SJCRH30 (cell line): ENCODE results near the gene PEX11B. TPM values are rescaled to one million over a fixed set of nuclear protein-coding genes. Genes with fewer than 3 reads are reported as not detected.
"Not testable (repeated sequence)": the region's sequence is repeated elsewhere in the genome, so short reads cannot be mapped to it uniquely, and the experiment has no call there.

Source experiments
- DNase-seq, 2 experiments: peaks; one replicate each; pipeline ENCODE4 v3.0.0-alpha.2; 2015 to 2020
- H3K27ac ChIP-seq: fragments of 250-450 bp; sonication (Bioruptor Pico); 2 replicates; pipeline ENCODE4 v1.5.1; 2020; ENCODE audit warnings: mild to moderate bottlenecking, moderate library complexity
- H3K27me3 ChIP-seq: fragments of 250-450 bp; sonication (Bioruptor Pico); 2 replicates; pipeline ENCODE4 v1.5.1; 2020; ENCODE audit warnings: mild to moderate bottlenecking, moderate library complexity
- H3K36me3 ChIP-seq: fragments of 250-450 bp; sonication (Bioruptor Pico); 2 replicates; pipeline ENCODE4 v1.5.1; 2020; ENCODE audit warnings: mild to moderate bottlenecking, moderate library complexity
- H3K4me1 ChIP-seq: fragments of 250-450 bp; sonication (Bioruptor Pico); 2 replicates; pipeline ENCODE4 v1.5.1; 2020; ENCODE audit warnings: mild to moderate bottlenecking, moderate library complexity
- H3K4me3 ChIP-seq: fragments of 250-450 bp; sonication (Bioruptor Pico); 2 replicates; pipeline ENCODE4 v1.5.1; 2020; ENCODE audit warnings: mild to moderate bottlenecking, moderate library complexity
- H3K9me3 ChIP-seq: fragments of 250-450 bp; sonication (Bioruptor Pico); replicated peaks from 2 replicates; pipeline ENCODE4 v1.5.1; 2020; ENCODE audit warnings: mild to moderate bottlenecking, moderate library complexity
- total RNA-seq: library from RNA; depleted of rRNA; stranded (reverse); fragments of >200 nt; shearing (Covaris generic); gene quantifications from 2 replicates; pipeline ENCODE4 v1.2.3, GENCODE V29; 2014

The PEX11B gene
- total RNA-seq, 1 experiment from 2014 or later = 21.2 TPM

DNA sequence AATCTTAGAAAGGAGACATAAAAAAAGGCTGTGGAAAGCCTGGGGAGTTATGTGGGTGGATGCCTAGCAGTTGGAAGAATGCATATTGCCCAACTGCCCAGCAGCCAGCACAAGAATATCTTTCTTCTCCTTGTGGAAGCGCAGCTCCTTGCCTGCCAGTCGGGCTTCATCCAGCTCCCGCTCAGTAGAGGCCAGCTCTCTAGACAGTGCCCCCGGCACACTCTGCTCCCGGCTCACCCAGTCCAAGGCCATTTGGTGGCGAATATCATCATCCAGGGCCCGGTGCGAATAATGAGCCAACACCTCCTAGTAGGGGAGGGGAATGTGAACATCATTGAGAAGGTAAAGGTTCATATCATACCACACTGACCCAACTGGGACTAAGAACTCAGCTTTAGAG, 17.7 kb upstream of the PEX11B start:
- H3K9me3 ChIP-seq = no peaks in the 10 kb centered on the region
- no peak overlapping the region for H3K27ac ChIP-seq
- DNase-seq = no peak
- H3K4me1 ChIP-seq = 0 out of 2 replicates have a peak, but pooled peaks cover 2% of the 10 kb centered on the region
- no peak overlapping the region for H3K4me3 ChIP-seq
- no peaks in the 10 kb centered on the region for H3K27me3 ChIP-seq
- peaks cover 3% of the 10 kb centered on the region for H3K36me3 ChIP-seq

DNA sequence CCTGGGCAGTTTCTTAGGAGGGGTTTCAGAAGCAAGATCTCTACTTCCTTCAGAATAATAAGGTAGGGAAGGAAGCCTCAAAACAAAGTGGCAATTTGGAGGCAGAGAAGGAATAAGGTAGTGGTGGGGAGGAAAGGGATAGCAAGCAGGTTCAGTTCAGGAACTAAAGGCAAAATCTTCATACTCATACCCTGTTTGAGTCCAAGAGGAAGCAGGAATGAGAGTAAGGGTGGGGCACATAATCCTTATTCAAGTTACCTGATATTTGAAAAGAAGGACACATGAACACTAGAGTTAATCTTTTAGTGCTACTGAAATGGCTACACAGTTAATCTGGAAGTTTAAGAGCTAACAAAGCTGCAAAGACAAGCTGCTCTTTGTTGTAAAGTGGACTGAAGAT, 17.2 kb upstream of the PEX11B start:
- DNase-seq = no peak
- Histone ChIP-seq H3K9me3 (no peaks in the 10 kb centered on the region), H3K27me3 (no peaks in the 10 kb centered on the region), H3K4me3 (no peak overlapping the region), H3K4me1 (0 out of 2 replicates have a peak, but pooled peaks cover 2% of the 10 kb centered on the region), H3K36me3 (peaks cover under 1% of the 10 kb centered on the region), H3K27ac (no peak overlapping the region)

DNA sequence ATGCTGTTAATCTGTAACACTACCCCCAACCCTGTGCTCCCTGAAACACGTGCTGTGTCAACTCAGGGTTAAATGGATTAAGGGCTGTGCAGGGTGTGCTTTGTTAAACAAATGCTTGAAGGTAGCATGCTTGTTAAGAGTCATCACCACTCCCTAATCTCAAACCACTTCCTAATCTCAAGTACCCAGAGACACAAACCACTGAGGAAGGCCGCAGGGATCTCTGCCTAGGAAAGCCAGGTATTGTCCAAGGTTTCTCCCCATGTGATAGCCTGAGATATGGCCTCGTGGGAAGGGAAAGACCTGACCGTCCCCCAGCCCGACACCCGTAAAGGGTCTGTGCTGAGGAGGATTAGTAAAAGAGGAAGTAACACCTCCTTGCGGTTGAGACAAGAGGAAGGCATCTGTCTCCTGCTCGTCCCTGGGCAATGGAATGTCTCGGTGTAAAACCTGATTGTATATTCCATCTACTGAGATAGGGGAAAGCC, 14.0 kb upstream of the PEX11B start:
- not testable (repeated sequence) for DNase-seq, H3K36me3 ChIP-seq

DNA sequence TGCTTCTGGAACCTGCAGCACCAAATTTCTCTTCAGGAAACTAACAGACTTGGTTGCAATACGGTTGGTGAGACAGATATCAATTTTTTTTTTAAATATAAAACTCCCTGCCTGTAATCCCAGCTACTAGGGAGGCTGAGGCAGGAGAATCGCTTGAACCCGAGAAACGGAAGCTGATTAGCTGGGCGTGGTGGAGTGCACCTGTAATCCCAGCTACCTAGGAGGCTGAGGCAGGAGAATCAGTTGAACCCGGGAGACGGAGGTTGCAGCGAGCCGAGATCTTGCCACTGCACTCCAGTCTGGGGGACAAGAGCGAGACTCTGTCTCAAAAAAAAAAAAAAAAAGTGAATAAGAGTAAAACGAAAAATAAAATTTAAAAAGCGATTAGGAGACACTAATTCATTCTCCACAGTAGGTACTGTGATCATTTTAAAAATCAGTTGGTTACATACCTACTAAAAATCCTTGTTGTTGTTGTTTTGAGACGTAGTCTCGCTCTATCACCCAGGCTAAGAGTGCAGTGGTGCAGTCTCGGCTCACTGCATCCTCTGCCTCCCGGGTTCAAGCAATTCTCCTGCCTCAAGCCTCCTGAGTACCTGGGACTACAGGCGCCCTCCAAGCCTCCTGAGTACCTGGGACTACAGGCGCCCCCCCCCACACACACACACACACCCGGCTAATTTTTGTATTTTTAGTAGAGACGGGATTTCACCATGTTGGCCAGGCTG, 9.6 kb upstream of the PEX11B start:
- H3K9me3 ChIP-seq = no peaks in the 10 kb centered on the region
- H3K4me1 ChIP-seq = peaks cover 8% of the 10 kb centered on the region
- H3K27ac ChIP-seq = peak overlapping the region; percentile 86
- no peak for DNase-seq
- H3K27me3 ChIP-seq = no peaks in the 10 kb centered on the region
- peaks cover 12% of the 10 kb centered on the region for H3K36me3 ChIP-seq
- H3K4me3 ChIP-seq = peak overlapping the region; percentile 78

More for the DNA sequence above, 14.0 kb upstream of the PEX11B start:
- not testable (repeated sequence) for H3K27me3 ChIP-seq, H3K9me3 ChIP-seq, H3K4me1 ChIP-seq, H3K4me3 ChIP-seq, H3K27ac ChIP-seq

DNA sequence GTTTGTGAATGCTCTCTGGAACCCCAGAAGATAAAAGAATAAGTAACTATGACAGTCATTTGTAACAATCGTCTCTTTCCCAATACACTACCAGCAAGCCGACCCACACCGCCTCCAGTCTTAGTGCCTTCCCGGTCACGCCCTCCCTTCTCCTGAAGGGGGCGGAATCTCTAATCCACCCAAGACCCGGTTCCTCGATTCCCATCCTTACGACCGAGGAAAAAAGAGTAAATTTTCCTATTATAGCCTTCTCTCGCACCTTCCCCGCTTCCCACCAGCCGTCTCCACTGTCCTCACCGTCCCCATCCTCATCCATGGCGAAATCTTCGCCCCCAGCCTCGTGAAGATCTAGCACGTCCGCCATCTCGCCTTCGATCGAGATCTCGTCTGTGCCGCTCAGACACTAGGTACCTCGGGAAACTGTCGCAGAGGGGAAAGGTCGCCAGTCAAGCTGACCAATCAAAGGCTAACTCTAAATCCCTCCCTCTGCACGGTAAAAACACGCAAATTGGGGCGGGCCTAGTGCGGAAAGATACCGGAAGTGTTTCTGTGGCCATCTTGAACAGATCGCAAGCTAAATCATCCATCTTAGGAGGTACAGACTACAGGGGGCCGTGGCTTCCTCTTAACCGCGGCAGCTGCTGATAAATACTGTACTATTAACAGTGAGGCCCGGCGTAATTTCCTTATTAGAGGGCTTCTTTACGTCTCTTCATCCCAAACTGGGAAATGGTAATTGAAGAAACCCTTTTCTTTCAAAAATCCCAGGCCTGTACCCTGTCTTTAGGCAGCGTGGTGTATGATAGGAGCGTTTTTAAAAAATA, 8.8 kb upstream of the PEX11B start, which contains the start of gene RBM8A:
RBM8A (minus strand) TSS at position 422 of the 824 bp plus-strand sequence; CDS start at position 364, 58 bp downstream.
- DNase-seq = peak; percentile 96 to 98
- Histone ChIP-seq H3K9me3 (no peaks in the 10 kb centered on the region), H3K4me1 (peaks cover 6% of the 10 kb centered on the region), H3K27ac (peak within 1 kb of the TSS; percentile 86), H3K36me3 (peaks cover 12% of the 10 kb centered on the region), H3K4me3 (peak within 1 kb of the TSS; percentile 78), H3K27me3 (no peaks in the 10 kb centered on the region)

DNA sequence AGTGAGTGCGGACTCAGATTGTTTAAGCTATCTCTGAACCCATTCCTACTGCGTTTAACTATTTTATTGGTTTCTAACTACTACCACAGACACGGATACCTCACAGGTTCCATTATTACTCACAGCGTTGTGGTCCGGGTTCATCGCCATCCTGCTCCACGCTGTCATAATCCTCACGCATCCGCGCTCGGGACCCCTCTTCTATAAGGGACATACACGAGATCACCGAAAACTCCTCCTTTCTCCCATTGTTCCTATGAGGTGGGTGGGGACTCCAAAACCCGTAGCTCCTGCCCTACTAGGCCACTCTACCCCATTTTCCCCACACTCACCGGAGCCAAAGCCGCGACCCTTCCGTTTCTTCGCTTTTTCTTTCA, 8.2 kb upstream of the PEX11B start:
- peaks cover 6% of the 10 kb centered on the region for H3K4me1 ChIP-seq
- peak overlapping the region; percentile 78 for H3K4me3 ChIP-seq
- H3K27ac ChIP-seq = peak overlapping the region; percentile 86
- H3K27me3 ChIP-seq = no peaks in the 10 kb centered on the region
- DNase-seq = peak; percentile 27 to 39
- no peaks in the 10 kb centered on the region for H3K9me3 ChIP-seq
- H3K36me3 ChIP-seq = peaks cover 12% of the 10 kb centered on the region

DNA sequence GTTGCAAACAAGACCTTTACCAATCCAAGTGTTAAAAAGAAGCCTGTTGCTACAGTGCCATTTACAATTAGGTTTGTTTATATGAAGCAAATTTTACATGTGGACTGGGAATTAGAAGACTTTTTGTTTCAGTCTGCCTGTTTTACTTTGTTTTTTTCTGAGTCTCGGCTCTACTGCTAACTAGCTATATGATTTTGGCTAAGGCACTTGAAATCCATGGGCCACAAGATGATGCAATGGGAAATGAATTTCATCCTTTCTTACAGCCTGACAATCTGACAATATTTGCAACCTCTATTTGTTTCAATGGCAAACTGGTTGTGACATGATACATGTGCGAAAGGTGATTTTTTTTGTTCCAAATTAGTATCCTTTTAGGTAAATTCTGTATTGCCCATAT, 3.7 kb upstream of the PEX11B start:
- DNase-seq = no peak
- Histone ChIP-seq H3K36me3 (peaks cover 15% of the 10 kb centered on the region), H3K4me3 (no peak overlapping the region), H3K27ac (no peak overlapping the region), H3K4me1 (peaks cover 12% of the 10 kb centered on the region), H3K27me3 (no peaks in the 10 kb centered on the region), H3K9me3 (no peaks in the 10 kb centered on the region)

DNA sequence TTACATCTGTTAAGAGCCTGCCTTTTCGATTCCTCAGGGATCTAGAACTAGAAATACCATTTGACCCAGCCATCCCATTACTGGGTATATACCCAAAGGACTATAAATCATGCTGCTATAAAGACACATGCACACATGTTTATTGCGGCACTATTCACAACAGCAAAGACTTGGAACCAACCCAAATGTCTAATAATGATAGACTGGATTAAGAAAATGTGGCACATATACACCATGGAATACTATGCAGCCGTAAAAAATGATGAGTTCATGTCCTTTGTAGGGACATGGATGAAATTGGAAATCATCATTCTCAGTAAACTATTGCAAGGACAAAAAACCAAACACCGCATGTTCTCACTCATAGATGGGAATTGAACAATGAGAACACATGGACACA, 1.8 kb upstream of the PEX11B start:
- not testable (repeated sequence) for DNase-seq, H3K4me1 ChIP-seq, H3K27ac ChIP-seq, H3K4me3 ChIP-seq, H3K36me3 ChIP-seq, H3K9me3 ChIP-seq, H3K27me3 ChIP-seq

DNA sequence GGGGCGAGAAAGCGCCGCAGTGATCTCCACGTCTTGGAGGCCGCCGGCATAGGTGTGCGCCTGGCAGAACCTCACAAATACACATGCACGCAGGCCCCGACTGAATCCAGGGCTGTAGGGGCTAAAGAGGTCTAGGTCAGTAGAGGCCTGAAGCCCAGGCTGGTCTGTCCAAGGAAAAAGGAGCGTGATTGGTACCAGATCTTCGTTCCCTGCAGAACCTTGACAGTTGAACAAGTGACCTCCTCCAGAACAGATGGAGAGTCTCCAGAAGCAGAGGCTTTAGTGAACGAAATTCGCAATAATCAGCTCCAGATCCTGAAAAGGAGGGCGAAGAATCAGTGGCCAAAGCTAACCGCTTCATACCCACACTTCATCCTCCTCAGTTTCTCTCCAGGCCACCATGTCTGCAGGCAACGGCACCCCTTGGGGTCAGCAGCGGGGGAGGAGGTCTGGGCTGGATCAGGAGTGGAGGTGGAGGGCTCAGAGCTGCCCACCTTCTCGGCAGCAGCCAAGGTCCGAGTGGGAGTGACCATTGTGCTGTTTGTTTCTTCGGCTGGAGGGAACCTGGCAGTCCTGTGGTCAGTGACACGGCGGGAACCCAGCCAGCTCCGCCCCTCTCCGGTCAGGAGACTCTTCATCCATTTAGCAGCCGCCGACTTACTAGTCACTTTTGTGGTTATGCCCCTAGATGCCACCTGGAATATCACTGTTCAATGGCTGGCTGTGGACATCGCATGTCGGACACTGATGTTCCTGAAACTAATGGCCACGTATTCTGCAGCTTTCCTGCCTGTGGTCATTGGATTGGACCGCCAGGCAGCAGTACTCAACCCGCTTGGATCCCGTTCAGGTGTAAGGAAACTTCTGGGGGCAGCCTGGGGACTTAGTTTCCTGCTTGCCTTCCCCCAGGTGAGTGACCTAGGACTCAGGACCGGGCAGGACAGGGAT, 749 bp upstream of the PEX11B start:
- DNase-seq = peak; percentile 30 to 47
- Histone ChIP-seq H3K9me3 (no peaks in the 10 kb centered on the region), H3K4me1 (peaks cover 6% of the 10 kb centered on the region; the same call in 1 of the 2 replicates), H3K27me3 (no peaks in the 10 kb centered on the region), H3K36me3 (peaks cover 6% of the 10 kb centered on the region), H3K4me3 (peak overlapping the region; percentile 85), H3K27ac (peak overlapping the region; percentile 51)

DNA sequence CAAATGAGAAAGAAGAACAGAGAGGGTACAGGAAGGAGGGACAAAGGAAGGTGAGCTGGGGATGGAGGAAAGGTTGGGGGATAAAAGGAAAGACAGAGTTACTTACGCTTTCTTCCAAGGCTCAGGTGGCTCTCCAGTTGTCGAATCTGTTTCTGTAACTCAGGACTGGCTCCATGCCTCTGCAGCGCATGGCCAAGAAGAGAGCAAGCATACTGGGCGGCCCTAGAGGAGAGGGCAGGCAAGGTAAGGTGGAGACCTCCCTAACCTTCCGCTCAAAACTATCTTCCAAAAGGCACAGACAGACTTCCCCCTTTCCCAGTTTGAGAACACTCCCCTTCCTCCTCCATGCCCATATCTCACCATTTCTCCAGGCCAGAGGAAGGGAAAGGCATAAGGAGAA, 922 bp downstream of the PEX11B start:
- Histone ChIP-seq H3K4me3 (peak overlapping the region; percentile 85), H3K27ac (no peak overlapping the region), H3K9me3 (no peaks in the 10 kb centered on the region), H3K27me3 (no peaks in the 10 kb centered on the region), H3K4me1 (peaks cover 6% of the 10 kb centered on the region; the same call in 1 of the 2 replicates), H3K36me3 (0 out of 2 replicates have a peak, but pooled peaks cover 2% of the 10 kb centered on the region)
- DNase-seq = no peak

DNA sequence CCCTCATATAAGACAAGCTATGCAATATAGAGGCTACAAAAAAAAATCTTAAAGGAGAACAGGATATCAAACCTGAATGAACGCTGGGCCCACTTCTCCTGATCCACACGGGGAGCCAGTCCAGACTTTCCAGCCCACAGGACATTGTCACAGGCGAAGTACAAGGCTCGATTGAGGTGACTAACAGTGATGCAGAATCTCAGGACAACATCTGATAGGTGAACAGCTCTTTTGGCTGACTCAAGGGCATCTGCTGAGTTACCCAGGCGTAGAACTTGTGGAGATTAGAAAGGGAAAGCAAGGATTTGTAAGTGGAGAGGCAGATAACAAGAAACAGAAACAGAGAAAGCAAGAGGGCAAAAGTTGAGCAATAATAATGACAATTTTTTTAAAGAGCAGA, 1.8 kb downstream of the PEX11B start:
- H3K27ac ChIP-seq = no peak overlapping the region

DNA sequence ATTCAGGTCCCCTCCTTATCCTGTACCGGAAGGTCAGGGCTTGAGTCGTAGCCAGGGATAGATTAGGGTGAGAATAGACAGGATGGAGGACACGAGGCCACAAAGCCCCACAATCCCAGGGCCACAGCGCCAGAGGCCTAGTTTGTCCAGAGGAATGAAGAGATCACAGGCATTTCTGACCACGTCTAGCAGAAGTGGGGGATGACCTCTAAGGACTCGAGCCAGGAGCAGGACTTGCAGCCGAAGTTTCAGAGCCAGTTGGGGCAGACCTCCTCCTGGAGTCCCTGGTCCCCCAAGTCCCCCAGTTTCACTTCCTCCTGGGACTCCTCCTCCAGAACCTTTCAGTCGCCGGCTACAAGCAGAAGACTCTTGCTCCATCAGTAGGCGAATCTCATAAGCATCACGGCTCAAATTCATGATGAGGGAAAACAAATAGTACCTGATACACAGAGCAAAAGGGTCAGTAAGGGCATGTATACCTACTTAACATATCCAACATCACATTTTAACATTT, 6.3 kb downstream of the PEX11B start:
- Histone ChIP-seq H3K4me3 (no peak overlapping the region), H3K27ac (no peak overlapping the region), H3K36me3 (peaks cover 7% of the 10 kb centered on the region; the same call in 1 of the 2 replicates), H3K4me1 (0 out of 2 replicates have a peak, but pooled peaks cover 2% of the 10 kb centered on the region), H3K27me3 (no peaks in the 10 kb centered on the region), H3K9me3 (no peaks in the 10 kb centered on the region)
- DNase-seq = no peak

More for the DNA sequence above, 1.8 kb downstream of the PEX11B start:
- Histone ChIP-seq H3K27me3 (no peaks in the 10 kb centered on the region), H3K9me3 (no peaks in the 10 kb centered on the region), H3K36me3 (0 out of 2 replicates have a peak, but pooled peaks cover 2% of the 10 kb centered on the region), H3K4me1 (peaks cover 6% of the 10 kb centered on the region; the same call in 1 of the 2 replicates), H3K4me3 (no peak overlapping the region)
- DNase-seq = no peak

DNA sequence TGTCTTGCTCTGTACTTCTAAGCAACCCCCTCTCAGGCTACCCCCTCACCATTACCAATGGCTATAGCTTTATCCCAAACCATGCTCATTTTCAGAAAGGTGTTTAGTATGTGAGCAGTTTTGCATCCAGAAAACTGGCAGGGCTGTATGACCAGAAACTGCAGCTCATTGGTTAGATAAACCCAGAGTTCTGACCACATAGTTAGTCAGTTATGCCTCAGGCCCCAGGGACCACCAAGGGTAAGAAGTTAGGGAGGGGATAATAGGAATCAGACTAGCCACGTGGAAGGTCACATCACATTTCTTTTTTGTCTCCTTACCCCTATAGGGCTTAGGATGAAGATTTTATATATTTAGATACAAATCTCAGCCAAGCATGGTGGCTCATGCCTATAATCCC, 9.9 kb downstream of the PEX11B start:
- no peaks in the 10 kb centered on the region for H3K9me3 ChIP-seq
- peaks cover 7% of the 10 kb centered on the region; the same call in 1 of the 2 replicates for H3K36me3 ChIP-seq
- no peak for DNase-seq
- no peak overlapping the region for H3K4me3 ChIP-seq
- H3K4me1 ChIP-seq = 0 out of 2 replicates have a peak, but pooled peaks cover 2% of the 10 kb centered on the region
- no peaks in the 10 kb centered on the region for H3K27me3 ChIP-seq
- H3K27ac ChIP-seq = no peak overlapping the region
